Stimulated activated CD4-positive, alpha-beta T cell treated with anti-CD3 and anti-CD28 coated beads, Interleukin-15, amount 100 ng/mL, for 48 hours (primary cell): ENCODE data around the gene MCC.
A peak's percentile ranks its signal among the peaks of the same experiment; 100 is the strongest.

Experiments used
- DNase-seq, 2 donors: peaks; one replicate each; pipeline ENCODE4 v3.0.0-alpha.2; 2020; ENCODE audit warnings: low read depth in 2 of 2

The MCC gene

DNA sequence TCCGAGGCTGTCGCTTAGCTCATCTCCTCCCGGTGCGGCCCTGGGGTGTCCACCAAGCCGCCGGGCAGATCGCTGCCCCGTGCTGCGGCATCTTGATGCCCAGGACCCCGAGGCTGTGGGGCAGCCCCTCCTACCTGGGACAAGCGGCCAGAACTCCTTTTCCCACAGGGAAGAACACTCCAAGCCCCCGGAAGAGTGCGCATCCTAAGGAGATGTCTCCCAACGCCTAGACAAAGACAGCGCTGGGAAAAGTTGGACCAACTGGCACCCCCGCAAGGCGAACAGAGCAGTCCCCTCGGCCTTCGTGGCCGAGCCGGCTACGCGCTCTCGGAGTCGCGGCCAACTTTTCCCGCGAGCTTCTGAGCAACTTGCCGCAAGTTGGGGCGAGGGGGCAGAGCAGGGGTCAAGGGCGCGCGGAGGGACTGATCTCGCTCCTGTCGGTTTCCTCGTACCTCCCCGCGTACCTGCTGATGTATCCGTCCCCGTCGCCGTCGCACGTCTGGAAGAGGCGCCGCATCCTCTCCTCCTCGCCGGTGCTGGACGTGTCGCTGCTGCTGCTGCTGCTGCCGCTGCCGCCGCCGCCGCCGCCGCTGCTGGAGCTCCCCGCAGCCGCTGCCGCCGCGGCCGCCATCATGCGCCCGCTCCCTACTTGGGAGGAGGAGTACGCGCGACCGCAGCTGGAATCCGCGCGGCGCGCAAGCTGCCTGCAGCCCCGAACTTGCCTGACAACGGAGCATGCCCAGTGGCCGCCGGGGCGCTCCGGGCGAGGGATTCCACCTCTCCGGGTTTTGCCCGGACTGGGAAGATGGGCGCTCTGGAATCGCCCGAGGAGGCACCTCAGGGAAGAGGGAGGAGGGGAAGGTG lies at the start of gene MCC:
Gene MCC, minus strand, starts transcription at position 673 of the 864 bp plus-strand sequence.
- peak in 1 of 2 donors; percentile 22 for DNase-seq

- DNase-seq = no peak
Measured at GRCh38 chr5:113531481-113532159, 43.4 kb upstream of the MCC start.

DNA sequence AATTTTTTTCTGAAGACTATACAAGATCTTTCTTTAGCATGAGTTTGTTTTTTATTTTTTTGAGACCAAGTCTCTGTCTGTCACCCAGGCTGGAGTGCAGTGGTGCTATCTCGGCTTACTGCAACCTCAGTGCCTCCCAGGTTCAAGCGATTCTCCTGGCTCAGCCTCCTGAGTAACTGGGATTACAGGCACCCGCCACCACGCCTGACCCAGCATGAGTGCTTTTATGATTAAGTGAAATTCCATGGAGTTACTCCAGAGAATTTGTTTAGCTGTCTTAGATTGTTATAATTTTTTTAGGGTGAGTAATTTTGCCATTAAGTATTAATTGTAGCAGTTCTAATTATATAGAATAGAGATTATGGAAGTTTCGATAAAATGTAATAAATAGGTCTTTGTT lies 39.5 kb upstream of the MCC start:
- no peak for DNase-seq

DNA sequence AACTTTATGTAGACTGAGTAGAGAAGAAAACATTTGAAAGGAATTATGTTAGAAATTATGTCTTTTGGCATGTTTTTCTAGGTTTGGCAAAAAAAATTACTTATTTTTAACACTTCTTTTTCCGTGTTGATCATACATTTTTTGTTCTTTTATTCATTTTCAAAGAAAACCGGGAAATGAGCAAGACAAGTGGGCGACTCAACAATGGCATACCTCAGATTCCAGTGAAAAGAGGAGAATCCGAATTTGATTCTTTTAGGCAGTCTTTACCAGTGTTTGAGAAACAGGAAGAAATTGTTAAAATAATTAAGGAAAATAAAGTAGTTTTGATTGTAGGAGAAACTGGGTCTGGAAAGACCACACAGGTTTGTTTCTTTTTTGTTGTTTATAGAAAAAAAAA lies 38.2 kb upstream of the MCC start:
- DNase-seq = no peak

DNA sequence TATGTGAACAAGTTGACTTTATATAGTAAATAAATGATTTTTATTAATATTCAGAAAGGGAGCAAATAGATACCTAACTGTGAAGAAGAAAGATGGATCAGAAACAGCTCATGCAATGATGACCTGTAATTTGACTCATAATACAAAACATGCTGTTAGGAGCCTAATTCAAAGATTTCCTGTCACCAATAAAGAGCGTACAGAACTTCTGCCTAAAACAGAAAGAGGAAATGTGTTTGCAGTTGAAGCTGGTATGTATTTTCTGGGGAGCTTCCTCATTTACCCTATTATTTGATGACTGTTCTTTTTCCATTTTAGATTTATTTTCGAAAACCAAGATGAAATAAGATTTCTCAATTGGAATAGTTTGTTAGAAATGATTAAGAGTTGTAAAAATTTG lies 36.7 kb upstream of the MCC start:
- DNase-seq = no peak

- no peak for DNase-seq
Measured at GRCh38 chr5:113523168-113523567, 34.9 kb upstream of the MCC start.

DNA sequence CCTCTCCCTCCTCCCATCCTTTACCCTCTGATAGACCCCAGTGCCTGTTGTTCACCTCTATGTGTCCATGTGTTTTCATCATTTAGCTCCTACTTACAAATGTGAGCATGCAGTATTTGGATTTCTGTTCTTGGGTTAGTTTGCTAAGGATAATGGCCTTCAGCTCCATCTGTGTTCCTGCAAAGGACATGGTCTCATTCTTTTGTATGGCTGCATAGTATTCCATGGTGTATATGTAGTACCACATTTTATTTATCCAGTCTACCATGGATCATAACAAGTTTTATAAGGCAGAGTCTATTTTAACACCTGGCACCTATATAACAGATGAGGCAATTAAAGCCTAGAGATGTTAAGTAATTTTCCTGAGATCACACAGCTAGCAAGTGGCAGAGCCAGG lies 32.6 kb upstream of the MCC start:
- DNase-seq = no peak

- peak in 1 of 2 donors; percentile 30 for DNase-seq
Measured at GRCh38 chr5:113520429-113520828, 32.2 kb upstream of the MCC start.

- no peak for DNase-seq
Measured at GRCh38 chr5:113519412-113519811, 31.2 kb upstream of the MCC start.

GRCh38 chr5:113518884-113519283 lies 30.6 kb upstream of the MCC start:
- DNase-seq = no peak

DNA sequence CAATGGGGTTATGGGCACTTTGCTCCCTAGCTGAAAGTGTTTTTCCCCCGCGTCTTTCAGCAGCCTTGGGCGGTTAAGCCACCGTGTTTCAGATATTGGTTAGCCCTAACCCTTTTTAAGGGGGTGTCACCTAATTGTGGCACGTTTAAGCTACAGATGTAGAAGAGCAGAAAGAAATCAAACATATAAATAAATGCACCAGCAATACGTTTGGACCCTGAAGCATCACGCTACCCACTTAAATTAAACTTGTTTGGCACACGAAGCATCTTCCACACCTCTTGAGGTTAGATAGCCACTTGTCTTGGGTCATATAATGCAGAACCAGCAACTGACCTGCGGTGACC lies 26.0 kb upstream of the MCC start:
- no peak for DNase-seq

DNA sequence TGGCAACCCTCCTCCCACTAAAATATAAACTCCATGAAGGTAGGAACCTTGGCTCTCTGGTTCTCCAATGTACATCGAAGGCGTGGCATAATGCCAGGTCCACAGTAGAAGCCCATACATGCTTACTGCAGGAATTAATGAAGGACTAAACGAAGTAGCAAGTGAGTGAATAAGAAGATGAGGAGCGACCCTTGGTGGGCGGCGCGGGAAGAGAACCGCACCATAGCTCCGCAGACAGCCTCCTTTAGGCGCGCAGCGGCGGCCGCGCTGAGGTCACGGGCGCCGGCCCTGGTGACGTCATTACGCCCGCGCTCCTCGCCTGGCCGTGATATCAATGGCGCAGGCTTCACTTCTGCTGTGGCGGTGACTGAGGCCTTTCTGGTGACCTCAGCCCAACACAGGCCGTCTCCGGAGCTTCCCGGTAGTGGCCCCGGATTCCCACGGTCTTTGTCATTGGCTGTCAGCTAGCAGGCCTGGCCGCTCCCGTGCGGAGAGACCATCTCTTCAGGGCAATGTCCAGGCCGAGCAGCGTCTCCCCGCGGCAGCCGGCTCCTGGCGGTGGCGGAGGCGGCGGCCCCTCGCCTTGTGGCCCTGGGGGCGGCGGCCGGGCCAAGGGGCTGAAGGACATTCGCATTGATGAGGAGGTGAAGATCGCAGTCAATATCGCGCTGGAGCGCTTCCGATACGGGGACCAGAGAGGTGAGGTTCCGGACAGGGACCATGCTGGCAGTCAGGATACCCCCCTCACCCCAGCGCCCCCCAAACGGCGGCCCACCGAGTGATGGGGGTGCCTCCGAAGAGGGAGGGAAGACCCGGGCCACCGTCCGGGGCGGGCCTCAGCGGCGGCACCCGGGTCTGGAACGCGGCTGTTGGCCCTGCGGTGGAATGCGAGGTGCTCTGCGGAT lies 25.4 kb upstream of the MCC start, which contains the start of gene YTHDC2:
Gene YTHDC2, plus strand, starts transcription at position 311 of the 905 bp plus-strand sequence. Its CDS starts 202 bp downstream, at position 513.
- DNase-seq = peak; percentile 77 to 87

DNA sequence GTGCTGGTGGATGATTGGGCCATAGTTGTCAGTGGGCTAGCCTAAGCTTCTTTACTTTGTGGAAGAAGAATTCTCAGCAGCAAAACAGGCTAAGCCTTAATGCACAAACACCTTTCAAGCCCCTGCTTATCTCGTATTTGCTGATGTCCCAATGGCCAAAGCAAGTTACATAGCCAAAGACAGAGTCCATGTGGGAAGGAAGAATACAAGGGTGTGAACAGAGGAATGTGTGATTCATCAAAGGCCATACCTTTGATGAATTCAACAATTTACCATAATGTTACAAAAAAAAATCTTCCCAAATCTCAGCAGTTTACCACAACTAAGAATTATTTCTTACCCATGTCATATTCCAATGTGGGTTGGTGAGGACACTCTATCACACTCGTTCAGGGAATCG lies 24.1 kb upstream of the MCC start:
- DNase-seq = no peak

DNA sequence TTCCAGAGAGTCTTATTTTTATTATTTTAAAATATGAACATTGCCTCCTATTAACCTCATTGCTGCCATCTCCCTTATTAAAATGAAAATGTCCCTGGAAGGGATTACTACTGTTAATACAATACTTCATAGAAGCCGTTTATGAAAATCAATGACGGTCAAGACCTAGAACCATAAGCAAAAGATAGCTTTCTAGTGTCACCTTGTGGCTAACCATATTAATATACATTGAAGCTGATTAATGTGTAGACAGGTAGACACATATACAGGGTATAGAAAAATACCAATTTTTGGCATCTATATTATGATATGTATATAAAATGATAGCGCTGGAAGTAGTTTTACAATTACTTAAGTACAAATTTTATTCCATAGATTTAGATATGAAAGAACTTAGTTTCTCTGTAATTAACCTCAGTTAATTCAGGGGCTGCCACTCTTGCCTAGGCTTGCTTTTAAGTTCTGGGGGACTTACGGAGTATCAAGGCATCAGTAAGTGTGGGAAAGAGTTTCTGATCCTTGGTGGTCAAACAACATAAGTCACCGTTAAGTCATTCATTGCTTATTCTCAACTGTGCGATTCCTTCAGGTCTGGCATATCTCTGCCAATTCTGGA lies 22.7 kb upstream of the MCC start:
- DNase-seq = no peak

GRCh38 chr5:113508756-113509155 lies 20.5 kb upstream of the MCC start:
- DNase-seq = no peak

- DNase-seq = no peak
Measured at GRCh38 chr5:113507601-113508000, 19.3 kb upstream of the MCC start.

- no peak for DNase-seq
Measured at GRCh38 chr5:113505181-113505580, 16.9 kb upstream of the MCC start.

GRCh38 chr5:113503146-113503545 lies 14.9 kb upstream of the MCC start:
- DNase-seq = no peak

DNA sequence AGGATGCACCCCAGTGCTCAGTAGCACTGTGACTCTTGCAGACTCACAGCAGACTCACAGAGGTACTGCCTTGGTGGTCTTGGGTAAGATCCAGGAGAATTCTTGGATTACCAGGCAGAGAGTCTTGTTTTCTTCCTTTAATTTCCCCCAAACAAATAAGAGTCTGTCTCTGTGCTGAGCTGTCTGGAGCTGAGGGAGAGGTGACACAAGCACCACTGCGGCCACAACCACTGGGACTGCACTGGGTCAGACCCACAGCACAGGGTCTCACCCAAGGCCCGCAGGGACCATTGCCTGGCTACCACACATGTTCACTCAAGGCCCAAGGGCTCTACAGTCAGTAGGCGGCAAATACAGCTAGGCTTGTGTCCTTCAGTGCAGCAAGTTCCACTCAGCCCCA lies 13.8 kb upstream of the MCC start:
- DNase-seq = no peak

- DNase-seq = no peak
Measured at GRCh38 chr5:113495422-113495841, 7.2 kb upstream of the MCC start.

DNA sequence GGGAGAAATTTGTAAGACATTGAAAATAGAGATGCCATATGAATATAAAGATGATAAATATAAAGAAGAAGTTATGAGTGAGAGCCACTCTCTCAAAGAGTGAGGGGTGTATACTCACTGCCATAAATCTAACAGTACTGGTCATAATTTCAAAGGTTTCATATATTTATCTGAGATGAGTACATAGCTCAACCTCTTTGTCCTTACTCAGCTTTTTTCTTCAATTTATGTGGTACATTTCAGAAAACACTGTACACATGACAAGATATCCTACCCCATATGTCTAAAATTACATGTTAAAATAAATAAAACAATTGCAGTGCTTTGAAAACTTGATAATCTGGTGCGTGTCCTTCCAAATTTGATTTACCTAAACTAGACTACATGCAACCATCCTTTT lies 5.2 kb upstream of the MCC start:
- no peak for DNase-seq

GRCh38 chr5:113491022-113491421 lies 2.8 kb upstream of the MCC start:
- no peak for DNase-seq
